K562 (cell line): ENCODE measurements around the gene HPS1. TPM values are rescaled to one million over a fixed set of nuclear protein-coding genes. Genes with fewer than 3 reads are reported as not detected.

Experiments used
- ATAC-seq: fragments of 200-7000 bp; cut with Tn5 transposase; 3 replicates; pipeline ENCODE4 v1.9.1; 2020; ENCODE audit warnings: moderate library complexity
- BruUV-seq: library from RNA; stranded (reverse); fragments of 400-500 nt; replicated peaks from 2 replicates; lab custom pipeline; 2021; lab: Mats Ljungman, UMichigan
- CTCF ChIA-PET: fragments of 300-600 bp; formaldehyde crosslinking; extraction: SDS; loops from one replicate; lab custom pipeline; 2021; ENCODE audit warnings: low intra/inter-chr PET ratio; lab: Yijun Ruan, JAX
- POLR2A ChIA-PET: fragments of 300-600, 350-650 bp; sonication (Branson Sonifier 250); formaldehyde crosslinking; extraction: SDS; loops from one replicate; lab custom pipeline; 2021; ENCODE audit warnings: antibody characterized with exemption, inconsistent platforms; lab: Yijun Ruan, JAX
- DNase-seq, 4 experiments: peaks; one replicate each; pipeline versions ENCODE4 v3.0.0 to v3.0.0-alpha.2; 2011 to 2018; ENCODE audit warnings: low spot score in 3 of 4, mixed read lengths in 3 of 4; ENCODE audit errors: extremely low read depth in 1 of 4
- FAIRE-seq: peaks from 2 replicates; lab custom pipeline; 2011; peaks lifted over from hg19 to GRCh38; lab: Jason Lieb, UNC
- H2AFZ ChIP-seq: 2 replicates; pipeline ENCODE4 v1.6.0; 2011; ENCODE audit warnings: low read depth, low read length, control low read depth, inconsistent platforms
- H3K27ac ChIP-seq: fragments of 200-600 bp; 3 replicates; pipeline ENCODE4 v1.8.0; 2011; ENCODE audit warnings: low read depth, mild to moderate bottlenecking, control low read depth, inconsistent platforms, low read length, moderate library complexity, mixed read lengths; ENCODE audit errors: extremely low read depth
- H3K27me3 ChIP-seq, 2 experiments: fragments of 300-600 bp in 1 of 2; 2 replicates in 1 of 2; 3 replicates in 1 of 2; pipeline versions ENCODE4 v1.6.0 to v1.8.0; 2011; ENCODE audit warnings: inconsistent platforms in 2 of 2, low read length in 2 of 2, mild to moderate bottlenecking in 1 of 2, mixed read lengths in 1 of 2, moderate library complexity in 1 of 2; ENCODE audit not compliant: control insufficient read depth in 2 of 2, insufficient read depth in 2 of 2
- H3K36me3 ChIP-seq: fragments of 300-600 bp; 3 replicates; pipeline ENCODE4 v1.8.0; 2011; ENCODE audit warnings: mild to moderate bottlenecking, low read length, inconsistent platforms; ENCODE audit not compliant: control insufficient read depth, insufficient read depth
- H3K4me1 ChIP-seq, 2 experiments: fragments of 200-600 bp in 1 of 2; replicated peaks in 1 of 2; 2 replicates in 1 of 2; 3 replicates in 1 of 2; pipeline versions ENCODE4 v1.5.1 to v1.8.0; 2011; ENCODE audit warnings: inconsistent platforms in 2 of 2, low read length in 2 of 2, mild to moderate bottlenecking in 1 of 2, mixed read lengths in 1 of 2, moderate library complexity in 1 of 2; ENCODE audit not compliant: control insufficient read depth in 2 of 2, insufficient read depth in 2 of 2
- H3K4me2 ChIP-seq: 2 replicates; pipeline ENCODE4 v1.6.1; 2011; ENCODE audit warnings: low read length, control low read depth, inconsistent platforms, mixed read lengths; ENCODE audit not compliant: insufficient read depth
- H3K4me3 ChIP-seq: fragments of 200-600 bp; sonication (generic), shearing (Covaris generic); 2 replicates; pipeline ENCODE4 v1.5.1; 2016; ENCODE audit warnings: control low read depth, inconsistent platforms
- H3K79me2 ChIP-seq: fragments of 200-600 bp; 3 replicates; pipeline ENCODE4 v1.8.0; 2011; ENCODE audit warnings: low read length, inconsistent platforms; ENCODE audit not compliant: control insufficient read depth, insufficient read depth
- H3K9ac ChIP-seq, 2 experiments: 2 replicates each; pipeline versions ENCODE4 v1.6.0 to v1.6.1; 2011; ENCODE audit warnings: low read depth in 2 of 2, low read length in 2 of 2, control low read depth in 1 of 2, inconsistent platforms in 1 of 2, mild to moderate bottlenecking in 1 of 2, mixed read lengths in 1 of 2; ENCODE audit not compliant: insufficient read depth in 1 of 2
- H3K9me1 ChIP-seq: one replicate; pipeline ENCODE4 v1.6.0; 2011; ENCODE audit warnings: inconsistent platforms, mild to moderate bottlenecking, low read length, moderate library complexity; ENCODE audit not compliant: control insufficient read depth, insufficient read depth
- H3K9me3 ChIP-seq: replicated peaks from 2 replicates; pipeline ENCODE4 v1.5.1; 2011; ENCODE audit warnings: low read depth, low read length, inconsistent platforms; ENCODE audit not compliant: control insufficient read depth, insufficient read depth
- H4K20me1 ChIP-seq: replicated peaks from 2 replicates; pipeline ENCODE4 v1.6.1; 2011; ENCODE audit warnings: low read length, inconsistent platforms, mixed read lengths; ENCODE audit not compliant: control insufficient read depth, insufficient read depth
- NBN ChIP-seq: fragments of 450-650 bp; IDR thresholded peaks from 2 replicates; pipeline ENCODE4 v1.6.1; 2016; ENCODE audit warnings: low read depth, mild to moderate bottlenecking
- POLR2G ChIP-seq: fragments of 200-400 bp; formaldehyde crosslinking; IDR thresholded peaks from 2 replicates; pipeline ENCODE4 v1.6.1; 2017; ENCODE audit warnings: low read depth, mild to moderate bottlenecking, antibody characterized with exemption, low read length, moderate library complexity
- SMARCB1 ChIP-seq: IDR thresholded peaks from 2 replicates; pipeline ENCODE4 v1.6.1; 2011; ENCODE audit warnings: improper control_type of control experiment, low read depth; ENCODE audit not compliant: insufficient read length
- ZNF282 ChIP-seq: sonication (generic); formaldehyde crosslinking; IDR thresholded peaks from 2 replicates; pipeline ENCODE4 v1.8.1; 2023; ENCODE audit warnings: missing genetic modification reagents
- ZNF551 ChIP-seq: fragments of 250-450 bp; sonication (Bioruptor Pico); IDR thresholded peaks from 2 replicates; pipeline ENCODE4 v1.5.0; 2021; ENCODE audit warnings: mild to moderate bottlenecking, moderate library complexity
- WGBS: fragments of 100-300 bp; shearing (Covaris generic); methylation state at CpG from one replicate; pipeline ENCODE4 v1.1.6; 2016; ENCODE audit warnings: low coverage, mixed read lengths; ENCODE audit not compliant: insufficient coverage; ENCODE audit errors: missing lambda C conversion rate; 5-methylcytosine and 5-hydroxymethylcytosine counted together
- in situ Hi-C: fragments of 300-500 bp; cut with MboI; formaldehyde crosslinking; loops from 4 replicates; pipeline ENCODE4 v1.15.0; 2018; ENCODE audit warnings: inconsistent platforms, mixed read lengths
- intact Hi-C: fragments of 100-400 bp; cut with micrococcal nuclease; formaldehyde crosslinking; loops from 2 replicates; pipeline ENCODE4 v1.14.2; 2022
- polyA plus RNA-seq, 8 experiments: library from polyadenylated mRNA; depleted of rRNA in 4 of 8; stranded (reverse) in 5 of 8; unstranded in 3 of 8; fragments of >200 nt; fragmentation: Nextera tagmentation in 2 of 8; fragmentation: Illumina TruSeq in 1 of 8; extraction: Ambion mirVana in 2 of 8; extraction: Trizol in 1 of 8; gene quantifications; 2 replicates each; pipeline versions ENCODE4 v1.2.1 to v1.2.3, GENCODE V29; 2011 to 2014; ENCODE audit warnings: inconsistent platforms in 1 of 8, missing spikeins in 1 of 8
- total RNA-seq, 7 experiments: library from RNA; depleted of rRNA in 6 of 7; stranded (reverse); fragments of >200 nt in 6 of 7; fragmentation: Illumina TruSeq in 2 of 7; extraction: Trizol in 2 of 7; gene quantifications; 2 replicates each; pipeline versions ENCODE4 v1.2.1 to v1.2.3, GENCODE V29; 2011 to 2021; ENCODE audit warnings: low replicate concordance in 1 of 7
- TF ChIP-seq, protein P1 (sequence below): fragments of 450-650 bp; IDR thresholded peaks from 2 replicates; pipeline ENCODE4 v1.6.1; 2016; ENCODE audit warnings: mild to moderate bottlenecking

Gene HPS1
- total and polyA plus RNA-seq, 9 of the 15 experiments (the other 6 are each of a cell fraction or from before 2014, with no cell fraction given), result 18.1 to 43.6 (median 26.3) TPM

DNA sequence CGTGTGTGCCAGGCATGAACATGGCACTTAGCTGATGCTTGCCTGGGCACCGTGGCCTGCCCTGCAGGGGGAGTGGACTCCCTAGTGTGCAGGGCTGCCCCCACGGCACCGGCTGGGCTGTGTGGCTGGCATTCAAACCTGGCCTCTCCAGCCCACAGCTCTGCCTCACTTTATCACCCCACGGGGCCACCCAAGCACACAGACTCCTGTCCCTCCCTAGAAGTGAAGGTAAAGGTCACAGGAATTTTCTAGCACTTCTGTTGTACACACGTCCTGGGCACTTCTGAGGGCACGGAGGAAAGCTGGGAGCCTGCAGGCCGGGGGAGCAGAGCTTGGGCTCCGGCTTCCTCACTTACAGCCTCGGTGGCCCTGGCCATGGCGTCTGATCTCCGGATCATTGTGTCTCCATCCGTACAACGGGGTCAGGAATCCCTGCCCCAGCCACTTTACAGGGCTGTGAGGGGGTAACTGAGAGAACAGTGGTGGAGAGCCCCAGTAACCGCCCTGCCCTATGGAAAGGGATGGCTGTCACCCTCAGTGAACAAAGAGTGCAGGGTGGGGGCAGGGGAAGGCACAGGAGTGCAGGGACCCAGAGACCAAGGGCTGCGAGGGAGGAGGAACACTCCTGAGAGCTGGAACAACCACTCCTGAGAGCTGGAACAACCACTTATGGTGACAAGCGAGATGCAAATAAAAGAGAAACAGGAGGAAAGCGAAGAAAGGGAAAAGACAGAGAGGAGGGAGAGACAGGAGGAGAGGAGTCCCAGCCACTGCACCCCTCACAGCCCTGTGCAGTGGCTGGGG lies 27.9 kb downstream of the HPS1 start (continued):
- TF ChIP-seq, protein P1, sequence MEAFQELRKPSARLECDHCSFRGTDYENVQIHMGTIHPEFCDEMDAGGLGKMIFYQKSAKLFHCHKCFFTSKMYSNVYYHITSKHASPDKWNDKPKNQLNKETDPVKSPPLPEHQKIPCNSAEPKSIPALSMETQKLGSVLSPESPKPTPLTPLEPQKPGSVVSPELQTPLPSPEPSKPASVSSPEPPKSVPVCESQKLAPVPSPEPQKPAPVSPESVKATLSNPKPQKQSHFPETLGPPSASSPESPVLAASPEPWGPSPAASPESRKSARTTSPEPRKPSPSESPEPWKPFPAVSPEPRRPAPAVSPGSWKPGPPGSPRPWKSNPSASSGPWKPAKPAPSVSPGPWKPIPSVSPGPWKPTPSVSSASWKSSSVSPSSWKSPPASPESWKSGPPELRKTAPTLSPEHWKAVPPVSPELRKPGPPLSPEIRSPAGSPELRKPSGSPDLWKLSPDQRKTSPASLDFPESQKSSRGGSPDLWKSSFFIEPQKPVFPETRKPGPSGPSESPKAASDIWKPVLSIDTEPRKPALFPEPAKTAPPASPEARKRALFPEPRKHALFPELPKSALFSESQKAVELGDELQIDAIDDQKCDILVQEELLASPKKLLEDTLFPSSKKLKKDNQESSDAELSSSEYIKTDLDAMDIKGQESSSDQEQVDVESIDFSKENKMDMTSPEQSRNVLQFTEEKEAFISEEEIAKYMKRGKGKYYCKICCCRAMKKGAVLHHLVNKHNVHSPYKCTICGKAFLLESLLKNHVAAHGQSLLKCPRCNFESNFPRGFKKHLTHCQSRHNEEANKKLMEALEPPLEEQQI, result no peak
- TF ChIP-seq NBN (no peak), SMARCB1 (no peak), ZNF282 (no peak)

DNA sequence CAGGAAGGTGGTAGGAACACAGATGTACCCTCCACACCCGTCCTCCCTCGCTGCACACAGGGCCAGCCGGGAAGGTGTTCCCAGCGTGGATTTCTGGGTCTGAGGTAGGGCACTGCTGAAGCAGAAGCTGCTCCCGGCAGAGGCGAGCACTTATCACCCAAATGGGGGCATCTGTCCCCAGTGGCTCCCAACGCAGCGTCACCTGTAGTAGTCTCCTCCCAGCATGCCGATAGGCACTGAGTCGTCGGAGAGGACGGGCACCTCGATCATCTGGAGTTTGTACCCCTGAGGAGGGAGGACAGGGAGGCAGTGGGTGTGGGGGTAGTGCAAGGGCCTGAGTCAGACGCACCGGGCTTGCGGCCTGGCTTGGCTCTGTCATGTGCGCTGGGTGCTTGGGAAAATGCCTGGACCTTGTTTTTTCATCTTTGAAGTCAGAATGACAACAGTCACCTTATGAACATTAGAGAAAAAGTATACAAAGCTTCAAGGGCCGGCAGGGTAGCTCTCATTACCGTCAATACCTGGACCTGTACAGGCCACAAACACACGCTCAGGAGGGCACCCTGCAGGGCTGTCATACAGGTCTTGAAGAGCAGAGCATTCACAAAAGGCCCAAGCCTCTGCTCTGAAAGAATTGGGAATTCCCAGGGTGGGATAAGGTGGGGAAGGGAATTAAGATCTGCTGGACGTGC lies 28.6 kb downstream of the HPS1 start:
- FAIRE-seq, result no peak
- TF ChIP-seq POLR2G (0 out of 2 replicates have a peak, but pooled peaks have one; percentile 3), ZNF551 (CRISPR knock-in tag) (no peak)
- POLR2A ChIA-PET, result interaction anchor here (0.5 kb wide), 1 partner anchor 265 kb away, joined by 3 read pairs; no protein-coding TSS in a partner anchor
- intact Hi-C loops, result no loop called here
- 76% methylated on average over 15 of the region's 21 CpGs for WGBS
- no peak overlapping the region for H2AFZ ChIP-seq
- peaks cover 6 to 23% of the 10 kb centered on the region in 2 experiments; a peak in 4 of 5 replicates for H3K4me1 ChIP-seq
- no peaks in the 10 kb centered on the region for H3K27me3 ChIP-seq
- peaks cover 27% of the 10 kb centered on the region; the same call in 2 of the 3 replicates for H3K36me3 ChIP-seq
- in situ Hi-C loops, result no loop called here
- no peaks in the 10 kb centered on the region for H3K9me3 ChIP-seq
- BruUV-seq, result no TSS peak
- H3K79me2 ChIP-seq, result no peaks in the 10 kb centered on the region
- H3K9me1 ChIP-seq, result no peaks in the 10 kb centered on the region
- DNase-seq, result no peak
- no peak overlapping the region for H3K4me2 ChIP-seq
- CTCF ChIA-PET, result no interaction called here
- H3K27ac ChIP-seq, result no peak overlapping the region
- ATAC-seq, result no peak
- H3K4me3 ChIP-seq, result no peak overlapping the region
- H3K9ac ChIP-seq, result no peak overlapping the region
- no peaks in the 10 kb centered on the region for H4K20me1 ChIP-seq
